DND-41 (cell line): Measurements from ENCODE around the gene TAF4.

ENCODE experiments used
- EZH2 ChIP-seq: IDR thresholded peaks from 3 replicates; pipeline ENCODE4 v1.6.1; 2012; ENCODE audit warnings: borderline replicate concordance, low read depth, mild to moderate bottlenecking, moderate library complexity, low read length, inconsistent platforms; ENCODE audit not compliant: severe bottlenecking
- TF ChIP-seq, protein P1 (sequence below): IDR thresholded peaks from 2 replicates; pipeline ENCODE4 v1.5.1; 2012; ENCODE audit warnings: borderline replicate concordance, low read length, moderate library complexity, mild to moderate bottlenecking; ENCODE audit not compliant: poor library complexity, severe bottlenecking; ENCODE audit errors: extremely low read depth

DNA sequence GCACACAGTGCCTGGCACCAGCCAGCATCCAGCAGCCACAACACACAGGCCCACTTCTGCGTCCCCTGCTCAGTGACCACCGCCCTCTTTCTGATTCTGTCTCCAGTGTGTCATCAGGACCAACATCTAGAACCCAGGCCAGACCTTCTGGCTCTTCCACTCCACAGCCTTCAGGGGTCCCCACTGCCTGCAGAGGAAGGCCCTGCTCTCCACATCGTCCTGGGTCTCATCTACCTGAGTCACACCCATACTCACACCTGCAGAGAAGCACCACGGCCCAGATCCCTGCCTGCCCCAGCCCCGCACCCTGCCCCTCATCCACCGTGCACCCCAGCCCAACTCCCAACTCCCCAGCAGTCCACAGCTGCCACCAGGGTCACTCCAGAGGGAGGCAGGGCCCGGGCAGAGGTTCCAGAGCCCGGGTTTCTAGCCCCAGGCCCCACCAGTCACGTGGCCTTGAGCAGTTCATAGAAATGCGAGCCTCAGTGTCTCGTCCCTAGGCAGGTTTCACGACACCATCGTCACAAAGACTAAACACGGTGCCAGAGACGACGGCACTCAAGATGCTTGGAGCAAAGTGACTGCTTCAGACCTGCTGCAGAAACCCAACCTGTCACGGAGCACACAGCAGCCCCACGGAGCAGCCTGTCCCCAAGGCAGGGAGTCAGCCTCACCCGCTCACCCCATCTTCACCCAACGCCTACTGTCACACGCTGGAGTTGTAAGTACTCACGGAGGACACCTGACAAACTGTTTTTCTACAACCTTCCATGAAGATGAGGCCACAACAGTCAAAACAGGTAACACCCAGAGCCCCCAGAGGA, 16.1 kb downstream of the TAF4 start:
- TF ChIP-seq, protein P1, sequence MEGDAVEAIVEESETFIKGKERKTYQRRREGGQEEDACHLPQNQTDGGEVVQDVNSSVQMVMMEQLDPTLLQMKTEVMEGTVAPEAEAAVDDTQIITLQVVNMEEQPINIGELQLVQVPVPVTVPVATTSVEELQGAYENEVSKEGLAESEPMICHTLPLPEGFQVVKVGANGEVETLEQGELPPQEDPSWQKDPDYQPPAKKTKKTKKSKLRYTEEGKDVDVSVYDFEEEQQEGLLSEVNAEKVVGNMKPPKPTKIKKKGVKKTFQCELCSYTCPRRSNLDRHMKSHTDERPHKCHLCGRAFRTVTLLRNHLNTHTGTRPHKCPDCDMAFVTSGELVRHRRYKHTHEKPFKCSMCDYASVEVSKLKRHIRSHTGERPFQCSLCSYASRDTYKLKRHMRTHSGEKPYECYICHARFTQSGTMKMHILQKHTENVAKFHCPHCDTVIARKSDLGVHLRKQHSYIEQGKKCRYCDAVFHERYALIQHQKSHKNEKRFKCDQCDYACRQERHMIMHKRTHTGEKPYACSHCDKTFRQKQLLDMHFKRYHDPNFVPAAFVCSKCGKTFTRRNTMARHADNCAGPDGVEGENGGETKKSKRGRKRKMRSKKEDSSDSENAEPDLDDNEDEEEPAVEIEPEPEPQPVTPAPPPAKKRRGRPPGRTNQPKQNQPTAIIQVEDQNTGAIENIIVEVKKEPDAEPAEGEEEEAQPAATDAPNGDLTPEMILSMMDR = no peak
- no peak for TF ChIP-seq EZH2
